Spleen (tissue), 7 donors: ENCODE results near the gene HRK.

Experiments
- CTCF ChIP-seq, 11 experiments: fragments of 200-600 bp in 7 of 11; fragments of 450-650 bp in 4 of 11; sonication (generic) in 4 of 11; IDR thresholded peaks in 8 of 11; conservative IDR thresholded peaks in 3 of 11; 1 replicate in 7 of 11; 2 replicates in 4 of 11; pipeline versions ENCODE4 v1.4.0 to v1.8.0; 2016 to 2021; ENCODE audit warnings: antibody characterized with exemption in 11 of 11, inconsistent platforms in 4 of 11, mild to moderate bottlenecking in 1 of 11
- POLR2A ChIP-seq, 3 donors: fragments of 450-650 bp; IDR thresholded peaks; one replicate each; pipeline ENCODE4 v1.5.1; 2017; ENCODE audit warnings: antibody characterized with exemption in 3 of 3, mild to moderate bottlenecking in 1 of 3
- donor health status: DM: no; HTN: no; CAD: no; lungs with moderate emphysema.
- donor health status: DM: no; HTN: no; CAD: no.
- donor health status: DM: no; HTN: no; CAD: no.

GRCh38 chr12:116901612-116902011 is 20.4 kb upstream of the HRK start:
- TF ChIP-seq CTCF (IDR thresholded peaks at IDR 0.05 in 8 of 11, conservative IDR thresholded peaks at IDR 0.05 in 3 of 11) (no peak), POLR2A (IDR thresholded peaks at IDR 0.05) (no peak)
